ENCODE measurements around the gene NEBL.

Gene NEBL

DNA sequence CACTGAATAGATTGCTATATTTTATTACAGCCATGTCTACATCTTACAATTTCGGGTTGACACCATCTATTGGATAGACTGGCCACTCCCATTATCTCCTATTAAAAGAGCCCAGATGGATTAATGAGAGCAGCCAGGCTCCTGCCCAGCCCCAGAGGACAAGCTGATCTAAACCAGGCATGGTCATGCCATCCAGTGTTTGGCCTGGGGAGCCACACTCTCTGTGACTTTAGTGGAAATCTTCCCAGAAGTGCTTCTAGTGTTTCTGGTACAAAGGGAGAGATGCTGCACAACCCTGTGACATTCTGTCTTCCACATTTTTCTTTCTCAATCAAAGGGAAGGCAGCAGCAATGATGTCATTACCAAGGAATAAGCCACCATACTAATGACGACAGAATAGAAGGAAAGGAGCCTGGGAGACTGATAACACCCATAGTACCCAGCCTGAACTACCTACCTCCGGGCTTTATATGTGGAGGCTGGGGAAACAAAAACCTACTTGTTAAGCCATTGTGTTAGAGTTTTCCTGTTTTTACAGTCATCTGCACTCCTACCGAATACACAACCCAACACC lies 5.0 kb downstream of the NEBL start:
- DNase-seq (ENCODE audit: low read depth, low spot score): no peak
- Histone ChIP-seq H3K4me3 (no peak overlapping the region), H3K9me3 (ENCODE audit: low read depth, low read length) (no peaks in the 10 kb centered on the region), H3K9ac (ENCODE audit: insufficient read length) (no peak overlapping the region), H3K36me3 (ENCODE audit: insufficient read depth, low read length) (no peaks in the 10 kb centered on the region), H3K27ac (no peak overlapping the region)
- no peak for TF ChIP-seq EZH2 (IDR thresholded peaks at IDR 0.05)
- no peak for TF ChIP-seq FOXP2 (optimal IDR thresholded peaks at IDR 0.05; ENCODE audit: control extremely low read depth, extremely low read length, insufficient read depth)

DNA sequence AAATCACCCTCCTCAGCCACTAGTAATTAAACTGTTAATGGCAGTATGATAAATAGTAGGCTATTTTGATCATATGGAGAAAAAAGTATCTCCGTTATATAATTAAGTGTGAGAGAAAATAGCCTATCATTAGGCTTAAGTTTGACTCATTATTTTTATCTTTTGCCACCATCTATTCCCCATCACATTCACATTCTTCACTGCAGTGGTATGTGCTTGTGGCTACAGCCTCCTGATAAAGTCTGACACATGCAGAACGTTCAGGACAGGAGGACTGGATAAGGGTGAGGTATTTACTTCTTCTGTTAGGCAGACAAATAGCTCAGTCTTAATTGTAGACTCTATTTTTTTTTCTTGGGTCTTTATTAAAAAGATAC lies 5.8 kb downstream of the NEBL start:
- TF ChIP-seq EZH2 (IDR thresholded peaks at IDR 0.05) (no peak), POLR2AphosphoS5 (IDR thresholded peaks at IDR 0.05; ENCODE audit: borderline replicate concordance, low read depth, low read length) (no peak), FOXP2 (optimal IDR thresholded peaks at IDR 0.05; ENCODE audit: control extremely low read depth, extremely low read length, insufficient read depth) (no peak)
- no peak overlapping the region for H3K27ac ChIP-seq
- H3K9me3 ChIP-seq (ENCODE audit: low read depth, low read length): no peaks in the 10 kb centered on the region
- no peak overlapping the region for H3K4me3 ChIP-seq
- no peak overlapping the region for H3K9ac ChIP-seq (ENCODE audit: insufficient read length)
- DNase-seq (ENCODE audit: low read depth, low spot score): no peak
- no peaks in the 10 kb centered on the region for H3K36me3 ChIP-seq (ENCODE audit: insufficient read depth, low read length)

DNA sequence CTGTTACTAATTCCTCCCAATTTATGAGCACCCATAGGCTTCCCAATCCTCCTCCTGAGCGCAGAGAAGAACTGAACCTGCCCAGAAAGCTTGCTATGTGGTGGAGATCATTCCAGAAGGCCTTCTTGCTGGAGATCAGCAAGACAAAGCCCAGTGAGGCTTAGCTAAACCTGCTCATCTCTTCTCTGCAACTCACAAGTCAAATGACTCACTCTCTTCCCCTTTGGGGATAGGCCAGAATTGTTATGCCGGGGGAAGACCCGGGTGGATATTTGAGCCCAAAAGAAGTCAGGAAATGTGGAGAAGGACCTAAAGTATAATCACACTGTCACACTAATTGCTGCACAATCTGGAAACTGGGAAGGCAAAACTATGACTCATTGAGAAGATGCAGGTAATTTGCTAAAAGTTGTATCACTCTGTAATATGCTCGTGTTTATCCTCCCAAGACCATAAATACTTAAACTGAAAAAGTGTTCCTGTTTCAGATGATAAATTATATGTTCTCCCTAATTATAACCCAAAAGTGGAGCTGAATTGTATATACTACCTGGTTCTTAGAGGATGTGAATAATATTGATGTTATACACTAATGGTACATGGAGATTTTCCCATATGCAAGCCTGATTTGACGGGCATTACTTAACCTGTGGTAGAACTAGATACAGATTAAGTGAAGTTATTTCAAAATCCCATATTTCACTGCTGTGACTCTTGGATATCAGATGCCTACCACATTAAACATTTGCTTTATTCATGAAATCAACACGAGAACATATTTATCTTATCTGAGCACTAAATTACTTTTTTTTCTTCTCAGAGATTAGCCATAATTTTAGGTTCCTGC lies 6.4 kb downstream of the NEBL start:
- Histone ChIP-seq H3K4me3 (no peak overlapping the region), H3K9me3 (ENCODE audit: low read depth, low read length) (no peaks in the 10 kb centered on the region), H3K9ac (ENCODE audit: insufficient read length) (no peak overlapping the region), H3K27ac (no peak overlapping the region), H3K36me3 (ENCODE audit: insufficient read depth, low read length) (no peaks in the 10 kb centered on the region)
- no peak for TF ChIP-seq EZH2 (IDR thresholded peaks at IDR 0.05)
- TF ChIP-seq FOXP2 (optimal IDR thresholded peaks at IDR 0.05; ENCODE audit: control extremely low read depth, extremely low read length, insufficient read depth): no peak
- DNase-seq (ENCODE audit: low read depth, low spot score): no peak

DNA sequence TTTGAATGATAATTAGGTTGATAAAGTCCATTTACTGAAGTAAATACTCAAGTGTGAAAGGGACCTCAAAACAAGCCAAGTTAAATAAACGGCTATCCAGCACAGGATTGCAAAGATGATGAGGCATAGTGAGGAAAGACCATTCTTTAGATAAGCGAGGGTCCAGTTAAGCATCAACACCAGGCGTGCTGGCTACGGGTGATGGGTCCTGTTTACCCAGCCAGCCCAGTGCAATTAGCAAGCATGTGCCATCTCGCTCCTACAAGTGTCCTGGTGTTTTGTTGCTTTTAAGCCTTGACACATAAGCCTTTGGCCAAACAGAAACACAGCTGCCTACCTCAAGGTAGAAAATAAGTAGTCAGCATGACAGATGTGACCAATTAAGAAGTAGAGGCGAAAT lies 7.1 kb downstream of the NEBL start:
- TF ChIP-seq FOXP2 (optimal IDR thresholded peaks at IDR 0.05; ENCODE audit: control extremely low read depth, extremely low read length, insufficient read depth) (no peak), EZH2 (IDR thresholded peaks at IDR 0.05) (no peak), POLR2AphosphoS5 (IDR thresholded peaks at IDR 0.05; ENCODE audit: borderline replicate concordance, low read depth, low read length) (no peak)
- DNase-seq (ENCODE audit: low read depth, low spot score): no peak
- no peak overlapping the region for H3K27ac ChIP-seq
- no peaks in the 10 kb centered on the region for H3K9me3 ChIP-seq (ENCODE audit: low read depth, low read length)
- no peak overlapping the region for H3K4me3 ChIP-seq
- no peaks in the 10 kb centered on the region for H3K36me3 ChIP-seq (ENCODE audit: insufficient read depth, low read length)
- H3K9ac ChIP-seq (ENCODE audit: insufficient read length): no peak overlapping the region

DNA sequence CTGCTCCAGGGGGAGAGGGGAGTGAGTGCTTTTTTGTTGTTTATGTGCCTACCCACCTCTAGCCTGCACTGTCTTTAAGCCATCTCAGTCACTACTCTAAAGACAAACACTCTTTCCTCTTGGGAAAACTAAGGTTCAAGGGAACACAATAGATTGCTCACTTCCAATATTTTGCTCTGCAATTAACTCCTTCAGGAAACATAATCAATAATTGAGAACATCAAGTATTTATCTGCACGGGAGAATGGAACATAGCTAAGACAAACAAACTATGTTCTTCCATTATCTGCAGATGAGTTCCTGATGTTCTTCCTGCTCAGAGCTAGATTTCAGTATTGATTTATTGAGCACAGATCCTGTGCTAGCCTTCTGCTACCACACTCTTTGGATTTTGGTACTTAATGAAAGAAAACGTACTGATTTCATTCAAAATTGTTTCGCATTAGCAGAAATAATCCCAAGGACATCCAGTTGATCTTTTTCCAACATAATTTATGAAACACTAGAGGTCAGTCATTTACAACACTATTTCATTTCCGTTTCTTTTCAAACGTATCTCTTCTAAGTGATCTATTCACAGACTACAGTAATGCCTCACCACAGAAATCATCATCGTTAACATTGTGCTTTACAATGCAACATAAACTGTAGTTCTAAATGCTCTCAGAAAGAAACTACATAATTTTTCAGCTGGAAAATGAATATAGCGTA lies 8.3 kb downstream of the NEBL start:
- Histone ChIP-seq H3K36me3 (ENCODE audit: insufficient read depth, low read length) (no peaks in the 10 kb centered on the region), H3K9me3 (ENCODE audit: low read depth, low read length) (no peaks in the 10 kb centered on the region), H3K27ac (no peak overlapping the region), H3K9ac (ENCODE audit: insufficient read length) (no peak overlapping the region), H3K4me3 (no peak overlapping the region)
- TF ChIP-seq EZH2 (IDR thresholded peaks at IDR 0.05) (no peak), FOXP2 (optimal IDR thresholded peaks at IDR 0.05; ENCODE audit: control extremely low read depth, extremely low read length, insufficient read depth) (no peak), POLR2AphosphoS5 (IDR thresholded peaks at IDR 0.05; ENCODE audit: borderline replicate concordance, low read depth, low read length) (no peak)
- DNase-seq (ENCODE audit: low read depth, low spot score): no peak

DNA sequence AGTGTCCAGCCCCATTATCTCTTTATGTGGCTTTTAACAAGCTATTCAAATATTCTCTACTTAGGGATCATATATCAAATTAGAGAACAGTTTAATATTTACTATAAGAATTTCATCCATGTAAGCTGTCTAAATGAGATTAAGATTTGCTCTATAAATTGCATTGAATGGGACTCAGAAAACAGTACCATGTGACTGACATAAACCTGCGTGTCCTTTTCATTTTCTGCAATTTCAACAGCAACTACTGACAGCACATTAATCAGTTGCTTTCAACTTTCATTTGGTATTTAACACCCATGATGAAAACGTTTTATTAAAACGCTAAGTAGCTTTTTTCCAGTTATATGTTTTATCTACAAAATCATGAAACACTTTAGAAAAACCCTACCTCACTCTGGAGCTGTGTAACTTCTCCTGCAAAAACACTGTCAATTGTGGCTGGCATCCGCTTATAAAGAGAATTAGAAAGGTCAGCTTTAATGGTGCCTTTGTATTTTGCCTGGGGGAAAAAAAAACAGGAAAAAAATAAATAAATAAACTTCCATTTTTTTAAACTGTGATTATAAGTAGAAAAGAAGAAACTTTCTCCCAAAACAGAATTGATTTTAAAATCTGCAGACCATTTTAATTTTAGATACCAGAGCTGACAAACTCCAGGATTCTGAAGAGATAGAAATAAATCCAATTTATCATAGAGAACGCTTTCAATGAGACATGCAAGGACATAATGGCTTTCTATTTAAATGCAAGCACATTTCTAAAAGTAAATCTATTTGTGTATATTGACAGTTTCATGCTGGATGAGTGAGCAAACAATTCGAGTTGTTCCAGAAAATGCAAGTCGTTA lies 9.2 kb downstream of the NEBL start:
- H3K27ac ChIP-seq: no peak overlapping the region
- TF ChIP-seq POLR2AphosphoS5 (IDR thresholded peaks at IDR 0.05; ENCODE audit: borderline replicate concordance, low read depth, low read length) (no peak), EZH2 (IDR thresholded peaks at IDR 0.05) (no peak)
- H3K36me3 ChIP-seq (ENCODE audit: insufficient read depth, low read length): no peaks in the 10 kb centered on the region
- DNase-seq (ENCODE audit: low read depth, low spot score): no peak
- no peak overlapping the region for H3K4me3 ChIP-seq
- H3K9me3 ChIP-seq (ENCODE audit: low read depth, low read length): no peaks in the 10 kb centered on the region
- no peak overlapping the region for H3K9ac ChIP-seq (ENCODE audit: insufficient read length)

DNA sequence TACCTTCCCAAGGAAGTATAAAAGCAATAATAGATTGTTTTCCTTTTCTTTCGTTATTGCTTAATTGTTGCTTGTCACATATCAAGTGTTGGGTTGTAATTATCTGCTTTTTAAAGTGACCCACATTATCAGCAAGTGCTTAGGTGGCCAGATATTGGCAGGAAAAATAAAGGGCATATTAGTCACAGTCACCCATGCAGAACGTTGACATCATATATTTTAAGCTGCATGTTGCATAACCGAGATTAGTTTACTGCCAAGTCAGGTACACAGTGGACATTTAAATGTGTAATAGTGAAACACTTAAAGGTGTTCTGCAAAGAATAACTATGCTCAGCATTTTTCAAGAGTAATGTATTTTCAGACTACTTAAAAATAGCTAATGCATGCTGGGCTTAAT lies 11.4 kb downstream of the NEBL start:
- DNase-seq (ENCODE audit: low read depth, low spot score): no peak
- Histone ChIP-seq H3K9me3 (ENCODE audit: low read depth, low read length) (no peaks in the 10 kb centered on the region), H3K9ac (ENCODE audit: insufficient read length) (no peak overlapping the region), H3K27ac (no peak overlapping the region), H3K4me3 (no peak overlapping the region), H3K36me3 (ENCODE audit: insufficient read depth, low read length) (no peaks in the 10 kb centered on the region)
- TF ChIP-seq POLR2AphosphoS5 (IDR thresholded peaks at IDR 0.05; ENCODE audit: borderline replicate concordance, low read depth, low read length): no peak
- no peak for TF ChIP-seq EZH2 (IDR thresholded peaks at IDR 0.05)
- TF ChIP-seq FOXP2 (optimal IDR thresholded peaks at IDR 0.05; ENCODE audit: control extremely low read depth, extremely low read length, insufficient read depth): no peak

DNA sequence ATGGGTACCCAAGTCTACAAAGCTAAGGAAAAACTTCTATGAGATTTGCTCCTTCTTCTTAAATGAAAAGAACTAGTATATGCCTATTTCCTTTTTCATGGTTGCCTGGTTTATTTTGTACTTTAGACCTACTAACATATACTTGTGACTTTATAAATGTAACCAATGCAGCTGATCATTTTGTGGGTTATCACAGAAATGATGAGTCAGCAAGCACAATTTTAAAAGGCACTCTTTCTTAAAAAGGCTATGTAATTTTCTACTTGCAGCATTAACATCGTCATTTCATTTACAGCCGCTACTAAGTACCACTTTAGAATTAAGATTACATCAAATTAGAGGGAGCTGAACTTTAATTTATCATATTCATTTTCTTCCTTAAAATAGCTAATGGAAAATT lies 13.6 kb downstream of the NEBL start:
- Histone ChIP-seq H3K4me3 (no peak overlapping the region), H3K9ac (ENCODE audit: insufficient read length) (no peak overlapping the region), H3K27ac (no peak overlapping the region), H3K9me3 (ENCODE audit: low read depth, low read length) (no peaks in the 10 kb centered on the region), H3K36me3 (ENCODE audit: insufficient read depth, low read length) (no peaks in the 10 kb centered on the region)
- TF ChIP-seq FOXP2 (optimal IDR thresholded peaks at IDR 0.05; ENCODE audit: control extremely low read depth, extremely low read length, insufficient read depth): no peak
- no peak for TF ChIP-seq POLR2AphosphoS5 (IDR thresholded peaks at IDR 0.05; ENCODE audit: borderline replicate concordance, low read depth, low read length)
- no peak for TF ChIP-seq EZH2 (IDR thresholded peaks at IDR 0.05)
- no peak for DNase-seq (ENCODE audit: low read depth, low spot score)
